Fibroblast of lung (primary cell): ENCODE results near the gene MYH9.

ENCODE experiments used
- EZH2 ChIP-seq: IDR thresholded peaks from 2 replicates; pipeline ENCODE4 v1.5.1; 2012; ENCODE audit warnings: low read length, control low read depth, mild to moderate bottlenecking; ENCODE audit errors: missing control alignments
- TF ChIP-seq, protein P1 (sequence below), 2 donors: IDR thresholded peaks in 1 of 2; conservative IDR thresholded peaks in 1 of 2; 1 replicate in 1 of 2; 2 replicates in 1 of 2; pipeline ENCODE4 v1.5.1; 2011 to 2012; ENCODE audit warnings: low read length in 2 of 2, control low read depth in 1 of 2, inconsistent platforms in 1 of 2, low read depth in 1 of 2, mild to moderate bottlenecking in 1 of 2

DNA sequence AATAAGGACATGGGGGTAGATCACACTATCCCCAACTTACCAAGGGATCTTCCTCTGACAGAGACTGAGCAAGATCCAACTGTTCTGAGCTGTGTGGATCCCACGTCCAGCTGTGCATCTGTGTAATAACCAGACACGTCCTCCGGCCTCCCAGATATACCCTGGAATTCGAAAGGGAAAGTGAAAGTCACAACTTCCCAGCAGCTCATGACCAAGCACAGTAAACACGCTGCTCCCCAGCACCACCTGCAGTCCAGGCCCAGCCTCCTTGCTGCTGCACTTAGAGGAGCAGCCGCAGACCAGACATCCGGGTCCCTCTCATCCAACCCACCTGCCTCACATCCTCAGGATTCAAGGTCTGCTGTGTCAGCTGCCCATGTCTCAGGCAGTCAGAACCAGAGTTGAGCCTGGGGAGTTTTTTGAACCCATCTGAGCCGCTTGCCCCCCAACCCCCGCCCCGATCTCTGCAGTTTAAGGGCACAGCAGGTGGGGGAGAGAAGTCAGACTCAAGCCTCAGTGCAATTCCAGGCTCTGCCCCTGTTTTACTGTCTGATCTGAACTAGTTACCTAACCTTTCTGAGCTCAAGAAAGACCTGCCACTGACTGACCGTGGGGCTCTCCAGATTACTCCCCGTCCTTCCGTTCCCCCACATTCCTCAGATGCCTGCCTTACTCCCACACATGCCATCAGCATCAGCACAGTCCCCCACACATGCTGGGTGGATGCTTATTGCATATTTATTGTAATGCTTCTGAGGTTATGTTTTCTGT, 148.2 kb downstream of the MYH9 start, which contains the start of gene APOL2:
- TF ChIP-seq, protein P1, sequence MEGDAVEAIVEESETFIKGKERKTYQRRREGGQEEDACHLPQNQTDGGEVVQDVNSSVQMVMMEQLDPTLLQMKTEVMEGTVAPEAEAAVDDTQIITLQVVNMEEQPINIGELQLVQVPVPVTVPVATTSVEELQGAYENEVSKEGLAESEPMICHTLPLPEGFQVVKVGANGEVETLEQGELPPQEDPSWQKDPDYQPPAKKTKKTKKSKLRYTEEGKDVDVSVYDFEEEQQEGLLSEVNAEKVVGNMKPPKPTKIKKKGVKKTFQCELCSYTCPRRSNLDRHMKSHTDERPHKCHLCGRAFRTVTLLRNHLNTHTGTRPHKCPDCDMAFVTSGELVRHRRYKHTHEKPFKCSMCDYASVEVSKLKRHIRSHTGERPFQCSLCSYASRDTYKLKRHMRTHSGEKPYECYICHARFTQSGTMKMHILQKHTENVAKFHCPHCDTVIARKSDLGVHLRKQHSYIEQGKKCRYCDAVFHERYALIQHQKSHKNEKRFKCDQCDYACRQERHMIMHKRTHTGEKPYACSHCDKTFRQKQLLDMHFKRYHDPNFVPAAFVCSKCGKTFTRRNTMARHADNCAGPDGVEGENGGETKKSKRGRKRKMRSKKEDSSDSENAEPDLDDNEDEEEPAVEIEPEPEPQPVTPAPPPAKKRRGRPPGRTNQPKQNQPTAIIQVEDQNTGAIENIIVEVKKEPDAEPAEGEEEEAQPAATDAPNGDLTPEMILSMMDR (conservative IDR thresholded peaks at IDR 0.05 in 1 of 2, IDR thresholded peaks at IDR 0.05 in 1 of 2; ENCODE audit: low read depth in 1 of 2, low read length in 2 of 2): peak; percentile 69 to 80
- no peak for TF ChIP-seq EZH2
